HG03469 (cell line): ENCODE data around the gene TMEM271.

ENCODE experiments used
- ATAC-seq: cut with Tn5 transposase; IDR thresholded peaks from one replicate; pipeline ENCODE4 v1.9.1; 2021; ENCODE audit warnings: mild to moderate bottlenecking, moderate library complexity, moderate number of reproducible peaks; ENCODE audit not compliant: unreplicated experiment

The TMEM271 gene

DNA sequence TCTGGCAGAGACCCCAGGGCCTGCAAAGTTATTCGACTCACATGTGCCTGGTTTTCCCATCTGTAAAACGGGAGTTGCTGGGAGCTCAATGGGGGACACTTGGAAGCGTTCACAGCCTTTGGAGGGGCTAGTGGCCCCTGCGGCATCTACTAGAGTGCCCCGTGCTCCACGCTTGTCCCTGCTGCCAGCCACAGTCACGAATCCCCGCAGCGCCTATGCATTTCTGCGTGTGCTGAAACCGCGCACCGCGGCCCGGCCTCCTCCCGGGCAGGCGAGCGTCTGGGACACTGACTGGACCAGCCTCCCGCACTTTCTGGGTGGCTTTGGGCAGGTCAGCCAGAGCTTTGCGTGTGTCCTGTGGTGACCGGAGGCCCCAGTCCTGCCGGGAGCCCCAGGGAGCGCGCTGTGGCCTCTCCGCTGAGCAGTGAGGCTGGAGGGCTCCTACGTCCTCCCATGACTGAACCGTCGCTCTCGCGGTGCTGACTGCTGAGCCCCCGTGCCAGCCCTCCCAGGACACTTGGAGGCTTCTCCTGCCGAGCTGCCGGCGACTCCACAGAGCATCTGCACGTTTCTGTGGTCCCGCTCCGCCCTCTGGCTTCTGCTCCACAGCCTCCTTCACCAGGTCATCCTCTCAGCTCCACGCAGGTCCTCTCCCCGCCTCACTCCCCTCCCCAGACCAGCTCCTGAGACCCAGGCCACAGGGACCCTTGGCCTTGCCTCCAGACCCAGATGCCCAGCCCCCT, 40.7 kb downstream of the TMEM271 start:
- ATAC-seq: no peak

DNA sequence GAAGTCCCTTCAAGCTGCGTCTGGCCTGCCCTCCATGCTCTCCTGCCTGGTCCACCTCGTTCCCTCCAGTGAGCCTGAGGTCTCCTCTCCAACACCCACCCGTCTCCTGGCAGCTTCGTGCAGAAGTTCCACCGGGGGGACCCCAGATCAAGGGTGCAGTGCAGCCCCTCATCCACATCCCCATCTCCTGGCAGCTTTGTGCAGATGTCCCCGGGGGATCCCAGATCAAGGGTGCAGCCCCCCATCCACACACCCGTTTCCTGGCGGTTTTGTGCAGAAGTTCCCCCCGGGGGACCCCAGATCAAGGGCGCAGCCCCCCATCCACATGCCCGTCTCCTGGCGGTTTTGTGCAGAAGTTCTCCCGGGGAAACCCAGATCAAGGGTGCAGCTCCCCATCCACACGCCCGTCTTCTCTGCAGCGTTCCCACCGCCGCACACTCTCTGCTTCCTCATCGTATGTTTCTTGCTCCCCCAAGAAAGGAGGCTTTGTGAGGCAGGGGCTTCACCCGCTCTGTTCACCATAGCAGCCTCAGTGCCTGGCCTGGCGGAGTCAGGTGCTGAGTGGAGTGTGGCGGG, 41.4 kb downstream of the TMEM271 start:
- ATAC-seq: no peak

- no peak for ATAC-seq
Measured at GRCh38 chr4:534101-534575, 42.0 kb downstream of the TMEM271 start.

DNA sequence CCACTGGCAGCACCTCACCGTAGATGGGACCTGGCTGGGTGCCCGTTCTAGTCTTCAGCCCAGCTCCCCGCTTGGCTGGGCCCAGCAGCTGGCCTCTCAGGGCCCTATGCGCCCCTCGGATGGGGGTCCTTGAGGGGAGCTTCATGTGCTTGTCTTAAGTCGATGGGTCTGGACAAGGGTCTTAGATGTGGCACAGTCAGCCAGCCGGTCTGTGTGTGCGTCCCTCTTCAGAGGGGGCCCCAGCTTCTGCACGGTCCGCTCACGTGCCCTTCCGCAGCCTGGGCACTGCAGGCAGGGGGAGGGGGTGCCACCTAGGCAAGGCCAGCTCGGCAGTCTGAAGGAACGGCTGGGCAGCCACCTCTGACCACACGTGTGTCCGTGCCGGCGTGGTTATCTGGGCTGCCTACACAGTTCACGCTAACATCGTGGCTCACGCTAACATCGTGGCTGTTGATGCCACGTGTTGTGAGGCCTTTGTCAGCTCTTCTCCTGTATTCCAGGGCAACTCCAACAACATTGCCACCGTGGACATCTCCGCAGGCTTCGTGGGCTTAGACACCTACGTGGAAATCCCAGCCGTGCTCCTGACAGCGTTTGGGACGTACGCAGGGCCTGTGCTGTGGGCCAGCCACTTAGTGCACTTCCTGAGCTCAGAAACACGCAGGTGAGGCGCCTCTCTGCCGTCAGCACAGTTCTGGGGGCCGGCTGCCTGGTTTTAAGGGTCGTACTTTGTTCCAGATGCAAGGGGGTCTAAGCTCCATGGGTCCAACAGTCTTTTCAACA, 42.6 kb downstream of the TMEM271 start:
- ATAC-seq: no peak

DNA sequence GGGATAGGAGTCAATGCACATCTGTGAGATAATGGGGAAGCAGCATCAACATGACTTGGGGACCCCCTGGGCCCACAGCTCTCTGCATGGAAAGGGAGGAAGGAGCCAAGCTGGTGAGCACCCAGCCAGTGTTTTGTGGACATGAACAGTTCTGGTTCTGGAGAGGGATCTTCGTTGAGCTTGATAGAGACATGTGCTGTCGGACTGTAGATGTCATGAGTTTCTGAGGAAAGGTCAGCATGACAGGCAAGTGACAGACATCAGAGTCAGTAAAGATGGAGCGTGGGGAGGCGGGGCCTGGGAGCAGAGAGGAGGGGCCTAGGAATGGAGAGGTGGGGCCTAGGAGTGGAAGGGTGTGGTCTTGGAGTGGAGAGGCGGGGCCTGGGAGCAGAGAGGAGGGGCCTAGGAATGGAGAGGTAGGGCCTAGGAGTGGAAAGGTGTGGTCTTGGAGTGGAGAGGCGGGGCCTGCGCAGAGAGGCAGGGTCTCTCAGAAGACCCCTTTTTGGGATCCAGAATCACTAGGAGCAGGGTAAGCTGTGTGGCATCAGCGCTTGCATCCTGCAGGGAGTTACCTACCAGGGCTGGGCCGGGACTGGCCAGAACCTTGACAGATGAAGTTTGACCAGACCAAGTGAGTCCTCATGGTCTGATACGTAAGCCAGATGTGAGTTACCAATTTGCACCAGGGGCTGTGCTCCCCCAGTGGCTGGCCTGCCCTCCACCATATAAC, 43.3 kb downstream of the TMEM271 start:
- no peak for ATAC-seq

GRCh38 chr4:531721-532565, 44.2 kb downstream of the TMEM271 start:
- no peak for ATAC-seq

- no peak for ATAC-seq
Measured at GRCh38 chr4:531076-531475, 45.0 kb downstream of the TMEM271 start.

- no peak for ATAC-seq
Measured at GRCh38 chr4:530017-530781, 45.9 kb downstream of the TMEM271 start.

GRCh38 chr4:529563-529962, 46.5 kb downstream of the TMEM271 start:
- no peak for ATAC-seq

DNA sequence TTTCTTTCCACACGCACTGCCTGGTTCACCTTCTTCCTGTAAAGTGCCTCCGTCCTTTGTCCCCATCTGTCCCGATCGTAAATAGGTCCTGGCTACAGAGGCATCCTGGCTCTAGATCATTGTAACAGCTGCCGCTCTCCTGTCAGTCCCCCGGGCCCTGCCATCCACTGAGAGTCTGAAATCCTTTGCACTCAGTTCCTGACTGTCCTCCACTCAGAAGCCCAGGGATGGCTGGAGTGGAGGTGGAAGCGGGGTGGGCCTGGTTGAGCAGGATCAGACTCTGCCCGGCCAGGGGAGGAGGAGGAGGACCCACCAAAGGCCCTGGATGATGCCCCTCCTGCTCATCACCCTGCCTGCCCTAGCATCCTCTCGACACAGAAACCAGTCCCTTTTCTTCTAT, 47.3 kb downstream of the TMEM271 start:
- no peak for ATAC-seq

- no peak for ATAC-seq
Measured at GRCh38 chr4:528296-528695, 47.8 kb downstream of the TMEM271 start.

GRCh38 chr4:526971-527460, 49.1 kb downstream of the TMEM271 start:
- ATAC-seq: no peak

GRCh38 chr4:526189-526909, 49.7 kb downstream of the TMEM271 start:
- ATAC-seq: no peak

- no peak for ATAC-seq
Measured at GRCh38 chr4:525660-526059, 50.4 kb downstream of the TMEM271 start.

GRCh38 chr4:524196-524595, 51.9 kb downstream of the TMEM271 start:
- ATAC-seq: no peak
